HT1080 (cell line): ENCODE results near the gene NUBP1. TPM values are rescaled to one million over a fixed set of nuclear protein-coding genes. Genes with fewer than 3 reads are reported as not detected.
"Not testable (repeated sequence)": the region's sequence is repeated elsewhere in the genome, so short reads cannot be mapped to it uniquely, and the experiment has no call there.

Experiments used
- DNase-seq: peaks from one replicate; pipeline ENCODE4 v3.0.0-alpha.2; 2015; ENCODE audit warnings: low read depth
- total RNA-seq: library from RNA; depleted of rRNA; stranded (reverse); fragments of >200 nt; shearing (Covaris generic); gene quantifications from 2 replicates; pipeline ENCODE4 v1.2.3, GENCODE V29; 2014

Gene NUBP1
- total RNA-seq, 1 experiment from 2014 or later, result 61.4 TPM

DNA sequence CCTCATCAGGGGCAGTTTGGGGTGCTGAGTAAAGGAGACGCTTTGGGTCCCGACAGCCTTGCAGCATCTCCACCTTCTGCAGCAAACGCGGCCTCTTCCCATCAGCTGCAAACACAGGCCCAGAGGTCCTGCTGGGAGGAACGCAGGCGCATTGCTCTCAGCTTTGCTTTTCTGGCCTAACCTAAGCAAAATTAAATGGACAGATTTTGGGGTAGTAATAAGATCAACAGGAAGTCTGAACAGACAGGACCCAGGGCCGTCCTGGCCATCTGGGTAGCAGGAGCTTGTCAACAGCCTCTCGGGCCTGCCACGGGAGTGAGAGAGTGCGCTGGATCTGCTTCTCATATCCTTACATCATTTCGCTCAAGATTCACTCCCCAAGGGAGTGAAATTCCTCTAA lies 7.2 kb downstream of the NUBP1 start:
- no peak for DNase-seq

DNA sequence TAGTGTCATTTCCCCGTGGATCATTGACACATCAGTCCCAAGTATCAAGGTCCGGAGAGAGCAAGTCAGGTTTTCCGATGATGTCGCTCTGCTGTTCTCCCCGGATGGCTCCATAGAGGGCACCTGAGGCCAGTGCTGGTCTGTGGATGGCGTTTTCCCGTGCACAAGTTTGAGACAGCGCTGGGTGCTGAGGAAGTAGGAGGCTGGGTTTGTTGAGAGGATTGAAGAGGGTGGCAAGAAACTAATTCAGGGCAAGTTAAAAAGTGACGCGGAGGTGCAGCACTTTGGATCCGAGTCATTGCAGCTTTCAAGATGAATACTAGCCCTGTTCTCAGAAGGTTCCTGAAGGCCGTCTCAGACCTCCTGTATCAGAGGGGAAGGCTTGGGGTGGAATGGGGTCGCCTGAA lies 7.7 kb downstream of the NUBP1 start:
- DNase-seq, result no peak

DNA sequence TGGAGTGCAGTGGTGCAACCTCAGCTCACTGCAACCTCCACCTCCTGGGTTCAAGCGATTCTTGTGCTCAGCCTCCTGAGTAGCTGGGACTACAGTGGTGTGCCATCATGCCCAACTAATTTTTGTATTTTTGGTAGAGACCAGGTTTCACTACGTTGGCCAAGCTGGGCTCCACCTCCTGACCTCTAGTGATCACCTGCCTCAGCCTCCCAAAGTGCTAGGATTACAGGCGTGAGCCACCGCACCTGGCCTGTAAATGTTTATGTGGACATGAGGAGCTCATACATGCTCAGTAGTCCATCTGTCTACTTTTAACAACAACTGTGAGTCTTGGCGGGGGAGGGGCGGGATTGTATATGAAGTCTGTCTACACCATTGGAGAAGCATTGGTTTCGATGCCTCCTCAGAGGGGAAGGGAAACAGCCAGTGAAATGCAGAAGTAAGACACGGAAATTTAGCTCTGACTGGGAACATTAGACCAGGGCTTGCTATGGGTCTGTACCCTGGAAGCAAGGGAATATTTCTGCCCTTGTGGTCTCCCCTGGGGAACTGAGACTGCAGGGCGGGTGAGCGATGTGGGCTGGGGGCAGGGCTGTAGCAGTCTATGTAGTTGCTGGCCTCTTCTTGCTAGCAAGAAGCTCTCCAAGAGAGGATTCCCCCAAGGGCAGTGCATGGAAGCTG lies 9.3 kb downstream of the NUBP1 start:
- no peak for DNase-seq

DNA sequence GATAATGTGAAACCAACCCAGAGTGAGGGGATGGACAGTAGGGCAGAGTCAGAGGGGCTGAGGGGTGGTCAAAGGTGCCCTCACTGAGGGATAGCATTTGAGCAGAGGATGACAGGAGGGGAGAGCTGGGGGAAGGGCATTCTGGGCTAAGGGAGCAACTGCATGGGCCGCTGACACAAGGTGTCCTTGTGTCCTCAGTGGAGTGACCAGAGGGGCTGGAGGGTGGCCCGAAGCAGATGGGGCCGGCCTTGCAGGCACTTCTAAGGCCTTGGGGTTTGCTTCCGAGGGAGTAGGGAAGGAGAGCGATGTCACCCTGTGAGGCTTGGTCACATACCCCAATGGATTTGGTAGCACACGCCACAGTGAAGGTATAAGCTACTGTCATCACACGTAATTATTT lies 10.0 kb downstream of the NUBP1 start:
- no peak for DNase-seq

DNA sequence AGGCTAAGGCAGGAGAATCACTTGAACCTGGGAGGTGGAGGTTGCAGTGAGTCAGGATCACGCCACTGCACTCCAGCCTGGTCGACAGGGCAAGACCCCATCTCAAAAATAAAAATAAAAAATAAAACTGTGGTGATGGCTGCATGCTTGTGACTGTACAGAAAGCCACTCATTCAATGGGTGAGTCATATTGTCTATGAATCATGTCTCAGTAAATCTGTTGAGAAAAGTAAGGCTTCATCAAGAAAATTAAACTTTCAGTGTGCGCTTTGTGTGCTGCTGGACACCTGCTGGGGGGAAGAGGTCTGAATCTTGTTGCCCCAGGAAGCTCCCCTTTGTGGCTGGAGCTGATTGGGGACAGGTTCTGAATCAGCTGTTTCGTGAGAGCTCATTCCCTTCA lies 11.3 kb downstream of the NUBP1 start:
- DNase-seq, result peak; percentile 92

DNA sequence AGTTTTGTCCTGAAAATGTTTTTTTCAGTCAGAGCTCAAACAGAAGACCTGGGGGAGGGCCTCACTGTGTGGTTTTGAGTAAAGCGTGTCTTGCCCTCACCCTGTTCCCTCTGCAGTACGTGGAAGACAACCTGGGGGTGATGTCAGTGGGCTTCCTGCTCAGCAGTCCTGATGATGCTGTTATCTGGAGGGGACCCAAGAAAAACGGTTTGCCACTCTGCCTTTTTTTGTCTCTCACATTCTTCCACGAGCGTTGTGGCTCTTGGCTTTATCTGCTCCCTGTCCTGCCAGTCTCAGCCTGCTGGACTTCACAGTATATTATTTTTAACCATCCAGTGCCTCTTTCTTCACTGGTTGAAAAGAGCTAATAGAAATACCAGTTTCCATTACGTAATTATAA lies 12.9 kb downstream of the NUBP1 start:
- peak; percentile 13 for DNase-seq

DNA sequence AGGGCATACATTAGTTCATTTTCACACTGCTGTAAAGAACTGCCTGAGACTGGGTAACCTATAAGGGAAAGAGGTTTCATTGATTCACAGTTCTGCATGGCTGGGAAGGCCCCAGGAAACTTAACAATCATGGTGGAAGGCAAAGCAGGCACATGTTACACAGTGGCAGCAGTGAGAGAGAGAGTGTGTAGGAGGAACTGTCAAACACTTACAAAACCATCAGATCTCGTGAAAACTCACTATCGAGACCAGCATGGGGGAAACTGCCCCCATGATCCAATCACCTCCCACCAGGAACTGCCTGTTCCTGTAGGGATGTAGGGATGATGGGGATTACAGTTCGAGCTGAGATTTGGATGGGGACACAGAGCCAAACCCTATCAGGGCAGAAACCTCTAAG lies 17.2 kb downstream of the NUBP1 start:
- no peak for DNase-seq

DNA sequence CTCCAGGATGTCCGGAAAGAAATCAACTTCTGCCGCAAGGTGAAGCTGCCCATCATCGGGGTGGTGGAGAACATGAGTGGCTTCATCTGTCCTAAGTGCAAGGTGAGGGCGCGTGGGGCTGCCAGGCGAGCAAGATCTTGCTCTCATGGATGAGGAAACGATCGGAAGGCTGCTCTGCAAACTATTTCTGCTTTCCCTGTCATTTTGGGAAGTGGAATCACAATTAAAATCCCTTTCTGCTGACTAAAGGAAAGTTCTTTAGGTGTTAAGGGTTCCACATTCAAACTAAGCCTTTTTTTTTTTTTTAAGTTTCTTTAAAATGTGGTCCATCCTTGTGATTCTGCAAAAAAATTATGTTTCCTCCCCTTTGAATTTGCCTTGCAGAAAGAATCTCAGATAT lies 17.7 kb downstream of the NUBP1 start:
- no peak for DNase-seq

DNA sequence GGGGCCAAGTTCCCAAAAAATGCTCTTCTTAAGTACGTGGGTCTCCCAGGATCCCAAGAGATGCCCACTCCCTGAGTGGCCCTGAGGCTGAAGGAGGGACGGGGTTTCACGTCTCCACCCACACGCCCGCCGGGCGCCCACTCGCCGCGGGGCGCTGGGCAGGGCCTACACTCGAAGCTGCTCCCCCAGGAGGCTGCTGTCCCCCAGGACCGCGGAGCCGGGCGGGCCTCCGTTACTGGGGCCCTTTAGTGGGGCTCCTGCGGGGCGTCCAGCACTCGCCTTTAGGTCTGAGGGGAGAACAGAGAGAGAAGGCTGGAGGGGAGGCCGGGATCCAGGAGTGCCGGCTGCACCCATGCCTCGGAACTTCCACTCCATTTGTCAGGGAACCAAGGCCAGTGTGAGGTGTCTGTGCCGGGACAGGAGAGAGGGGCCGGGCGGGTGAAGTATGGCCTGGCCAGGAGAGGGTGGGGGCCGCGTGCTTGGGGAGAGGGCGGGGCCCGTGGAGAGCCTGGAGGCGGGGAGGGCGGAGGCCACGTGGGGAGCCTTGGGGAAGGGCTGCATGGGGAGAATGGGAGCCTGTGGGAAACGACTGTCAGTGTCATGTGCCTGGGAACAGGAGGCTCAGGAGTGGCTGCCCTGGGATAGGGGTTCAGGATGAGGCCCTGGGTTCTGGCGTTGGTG lies 18.8 kb downstream of the NUBP1 start:
- DNase-seq, result no peak

DNA sequence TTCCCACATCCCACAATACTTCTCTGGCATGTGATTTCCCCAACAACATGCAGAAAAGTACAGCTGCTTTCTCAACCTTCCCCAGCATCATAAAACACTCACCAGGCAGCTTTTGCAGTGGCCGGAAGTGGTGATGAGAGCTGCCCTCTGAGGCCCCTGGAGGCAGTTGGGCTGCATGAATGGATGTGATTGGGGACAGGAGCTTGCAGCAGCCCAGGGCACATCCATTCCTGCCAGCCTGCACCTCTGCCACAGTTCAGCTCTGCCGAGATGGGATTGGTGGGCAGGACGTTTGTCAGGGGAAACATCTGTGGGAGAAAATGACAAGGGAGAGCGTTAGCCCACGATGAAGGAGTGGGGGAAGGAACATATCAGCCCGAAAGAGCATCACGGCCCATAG lies 19.8 kb downstream of the NUBP1 start:
- DNase-seq, result no peak

DNA sequence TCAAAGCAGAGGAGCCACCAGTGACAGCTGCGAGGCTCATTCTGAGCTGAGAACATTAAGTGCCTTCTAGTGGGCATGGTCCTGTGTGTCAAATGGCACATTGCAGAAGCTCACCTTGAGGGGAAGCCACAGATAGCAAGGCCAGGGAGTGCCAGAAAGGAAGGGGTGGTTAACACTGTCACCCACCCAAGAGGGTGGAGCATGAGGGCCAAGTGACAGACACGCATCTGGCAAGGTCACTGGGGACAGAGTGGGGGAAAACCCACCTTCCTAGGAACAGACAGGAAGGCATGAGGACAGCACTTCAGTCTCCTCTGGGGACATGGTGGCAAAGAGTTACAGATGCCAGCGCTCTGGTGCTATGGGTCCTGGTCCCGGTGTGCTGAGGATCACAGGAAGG lies 22.1 kb downstream of the NUBP1 start:
- DNase-seq, result no peak

DNA sequence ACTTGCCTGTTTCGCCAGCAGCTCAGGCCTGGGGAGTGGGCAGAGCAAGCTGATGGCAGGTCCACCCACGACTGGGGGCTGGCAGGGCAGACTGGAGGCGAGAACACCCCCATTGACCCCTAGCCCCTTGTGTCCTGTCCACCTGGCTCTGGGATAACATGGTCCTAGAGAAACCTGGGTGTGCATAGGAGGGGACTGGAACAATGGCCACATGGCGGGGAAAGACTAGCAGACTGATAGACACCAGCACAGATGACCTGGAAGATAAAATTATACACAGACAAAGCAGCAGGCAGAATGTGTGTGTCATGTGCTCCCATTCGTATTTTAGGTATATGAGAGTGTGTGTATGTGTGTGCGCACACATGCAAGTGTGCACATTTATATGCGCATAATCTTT lies 23.5 kb downstream of the NUBP1 start:
- no peak for DNase-seq

DNA sequence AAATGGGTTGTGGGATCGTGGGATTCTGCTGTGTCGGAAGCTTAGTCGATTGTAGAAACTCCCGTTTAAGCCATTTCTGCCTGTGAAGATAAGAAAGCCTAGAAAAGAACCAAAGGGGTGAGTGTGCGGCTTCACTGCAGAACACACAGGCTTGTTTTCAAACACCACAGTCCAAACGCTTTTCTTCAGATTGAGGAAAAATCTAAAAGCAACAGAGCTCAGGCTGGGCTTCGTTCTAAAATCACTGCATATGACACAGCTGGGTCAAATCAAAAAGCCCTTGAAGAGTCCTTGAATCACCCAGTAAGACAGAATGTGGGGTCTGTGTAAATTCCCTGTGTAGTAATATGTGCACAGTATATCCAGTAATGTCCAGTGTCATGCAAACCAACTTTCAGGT lies 25.7 kb downstream of the NUBP1 start:
- no peak for DNase-seq

DNA sequence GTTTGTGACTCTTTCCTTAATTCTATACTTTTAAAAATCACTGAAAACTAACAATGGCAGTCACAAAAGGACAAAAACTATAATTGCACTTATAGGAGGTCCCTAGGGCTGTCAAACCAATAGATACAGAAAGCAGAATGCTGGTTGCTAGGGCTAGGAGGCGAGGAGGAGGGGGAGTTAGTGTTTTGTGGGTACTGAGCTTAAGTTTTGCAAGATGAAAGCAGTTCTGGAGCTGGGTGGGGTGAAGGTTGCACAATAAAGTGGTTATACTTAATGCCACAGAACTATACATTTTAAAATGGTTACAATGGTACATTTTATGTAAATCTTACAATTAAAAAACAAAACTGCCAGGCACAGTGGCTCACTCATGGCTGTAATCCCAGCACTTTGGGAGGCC lies 27.3 kb downstream of the NUBP1 start:
- DNase-seq, result no peak

DNA sequence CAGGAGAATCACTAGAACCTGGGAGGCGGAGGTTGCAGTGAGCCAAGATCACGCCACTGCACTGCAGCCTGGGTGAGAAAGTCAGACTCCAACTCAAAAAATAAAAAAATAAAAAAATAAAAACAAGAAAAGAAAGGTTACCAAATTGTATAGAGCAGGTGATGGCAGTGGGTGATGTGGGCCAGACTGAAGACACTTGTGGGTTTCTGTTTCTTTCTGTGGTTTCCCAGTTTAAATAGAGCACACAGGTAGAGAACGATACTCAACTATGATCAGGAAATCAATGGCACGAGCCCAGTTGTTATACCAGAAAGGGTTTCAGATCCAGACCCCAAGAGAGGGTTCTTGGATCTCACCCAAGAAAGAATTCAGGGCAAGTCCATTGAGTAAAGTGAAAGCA lies 32.6 kb downstream of the NUBP1 start:
- DNase-seq, result no peak

DNA sequence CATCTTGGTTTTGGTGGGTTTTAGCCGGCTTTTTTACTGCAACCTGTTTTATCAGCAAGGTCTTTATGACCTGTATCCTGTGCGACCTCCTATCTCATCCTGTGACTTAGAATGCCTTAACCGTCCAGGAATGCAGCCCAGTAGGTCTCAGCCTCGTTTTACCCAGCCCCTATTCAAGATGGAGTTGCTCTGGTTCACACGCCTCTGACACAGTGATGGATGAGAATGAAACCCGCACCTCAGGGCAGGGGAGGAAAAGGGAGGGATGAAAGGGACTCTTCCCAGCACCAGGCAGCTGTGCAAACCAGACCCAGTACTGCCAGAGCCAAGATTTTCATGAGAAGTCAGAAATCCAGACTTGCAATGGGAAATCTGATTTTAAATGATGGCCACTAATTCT lies 33.3 kb downstream of the NUBP1 start:
- DNase-seq, result not testable (repeated sequence)

DNA sequence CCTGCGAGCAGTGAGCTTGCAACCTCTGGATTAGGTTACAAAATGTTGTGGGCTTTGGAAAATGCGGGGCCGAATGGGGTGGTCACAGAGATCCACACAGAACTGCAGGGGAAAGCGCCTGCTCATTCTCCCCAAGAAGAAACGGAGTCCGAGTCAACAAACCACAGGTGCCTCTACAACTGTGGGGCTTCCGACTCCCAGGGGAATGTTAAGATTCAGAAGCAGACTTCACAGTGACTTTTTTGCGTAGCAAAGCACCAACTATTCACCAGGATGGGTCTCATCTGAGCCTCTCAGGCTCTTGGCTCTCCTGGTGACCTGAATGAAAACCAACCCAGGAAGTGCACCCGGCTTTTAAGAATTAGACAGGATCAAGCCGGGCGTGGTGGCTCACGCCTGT lies 33.7 kb downstream of the NUBP1 start:
- DNase-seq, result no peak

DNA sequence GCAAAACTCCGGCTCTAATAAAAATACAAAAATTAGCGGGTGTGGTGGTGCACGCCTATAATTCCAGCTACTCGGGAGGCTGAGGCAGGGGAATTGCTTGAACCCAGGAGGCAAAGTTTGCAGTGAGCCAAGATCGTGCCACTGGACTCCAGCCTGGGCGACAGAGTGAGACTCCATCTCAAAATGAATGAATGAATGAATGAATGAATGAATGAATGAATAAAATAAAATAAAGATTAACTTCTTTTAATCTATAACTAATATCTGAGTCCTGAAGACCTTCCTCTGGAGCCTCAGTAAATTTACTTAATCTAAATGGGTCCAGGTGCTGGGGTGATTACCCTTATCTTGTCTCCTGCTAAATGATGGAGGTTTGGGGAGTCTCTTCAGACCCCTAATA lies 36.3 kb downstream of the NUBP1 start:
- DNase-seq, result not testable (repeated sequence)

DNA sequence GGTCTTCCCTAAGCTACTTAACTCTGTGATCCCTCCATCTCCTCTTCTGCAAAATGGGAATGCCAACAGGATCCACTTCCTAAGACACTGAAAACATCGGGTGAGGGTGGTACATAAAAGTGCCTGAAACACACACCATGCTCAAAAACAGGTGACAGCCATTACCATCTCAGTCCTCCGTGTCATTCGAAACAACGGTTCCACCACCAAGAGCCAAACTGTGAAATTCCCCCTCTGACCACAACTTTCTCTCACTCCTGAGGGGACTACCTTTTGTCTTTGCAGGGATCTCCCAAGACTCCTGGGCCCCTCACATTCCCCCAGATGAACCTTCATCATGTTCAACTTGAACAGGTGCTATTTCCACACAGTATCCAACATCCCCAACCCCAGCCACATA lies 37.0 kb downstream of the NUBP1 start:
- DNase-seq, result no peak

DNA sequence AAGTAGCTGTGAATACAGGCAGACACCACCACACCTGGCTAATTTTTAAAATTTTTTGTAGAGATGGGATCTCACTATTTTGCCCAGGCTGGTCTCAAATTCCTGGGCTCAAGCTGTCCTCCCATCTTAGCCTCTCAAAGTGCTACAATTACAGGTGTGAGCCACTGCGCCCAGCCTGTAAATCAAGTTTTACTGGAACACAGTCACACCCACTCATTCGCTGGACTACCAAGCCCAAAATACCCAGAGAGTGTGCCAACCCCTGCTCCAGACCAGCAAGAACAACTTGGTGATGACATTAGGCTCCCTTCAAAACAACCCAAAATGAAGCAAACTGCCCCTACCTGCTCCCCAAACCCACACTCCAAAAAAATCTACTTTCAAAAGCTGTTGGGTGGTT lies 39.0 kb downstream of the NUBP1 start:
- DNase-seq, result no peak

DNA sequence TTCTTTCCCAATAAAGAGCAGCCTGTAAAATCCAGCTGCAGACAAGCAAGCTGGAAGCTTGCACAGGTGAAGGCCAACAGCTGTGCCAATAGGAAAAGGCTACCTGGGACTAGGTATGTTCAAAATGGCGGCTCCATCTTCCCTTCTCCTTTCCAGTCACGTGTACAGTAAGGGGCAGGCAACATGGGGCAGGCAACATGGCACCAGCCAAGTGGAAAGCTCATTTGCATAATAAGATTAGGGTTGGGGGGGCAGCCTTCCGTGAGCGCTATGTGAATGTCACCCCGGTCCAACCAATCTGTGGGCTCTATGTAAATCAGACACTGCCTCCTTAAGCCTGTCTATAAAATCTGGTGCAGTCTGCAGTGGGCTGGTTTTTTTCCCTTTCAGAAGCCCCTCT lies 43.7 kb downstream of the NUBP1 start:
- DNase-seq, result no peak

DNA sequence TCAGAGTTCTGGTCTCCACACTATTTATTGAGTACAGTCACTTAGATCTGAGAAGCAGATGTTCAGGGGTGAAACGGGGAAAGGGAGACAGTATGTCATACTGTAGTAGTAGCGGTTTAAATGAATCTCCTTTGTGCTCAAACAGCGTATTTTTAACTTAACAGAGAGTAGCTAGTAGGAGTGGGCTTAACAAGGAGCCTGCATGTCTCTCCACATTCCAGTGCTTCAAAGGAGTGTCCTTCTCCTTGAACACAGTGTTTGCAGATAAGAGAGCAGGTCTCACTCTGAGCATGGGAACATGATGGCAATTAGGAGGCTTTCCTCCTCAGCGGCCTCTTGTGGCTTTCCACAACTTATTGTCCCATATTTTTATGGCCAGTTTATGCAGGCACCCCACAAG lies 45.0 kb downstream of the NUBP1 start:
- not testable (repeated sequence) for DNase-seq

DNA sequence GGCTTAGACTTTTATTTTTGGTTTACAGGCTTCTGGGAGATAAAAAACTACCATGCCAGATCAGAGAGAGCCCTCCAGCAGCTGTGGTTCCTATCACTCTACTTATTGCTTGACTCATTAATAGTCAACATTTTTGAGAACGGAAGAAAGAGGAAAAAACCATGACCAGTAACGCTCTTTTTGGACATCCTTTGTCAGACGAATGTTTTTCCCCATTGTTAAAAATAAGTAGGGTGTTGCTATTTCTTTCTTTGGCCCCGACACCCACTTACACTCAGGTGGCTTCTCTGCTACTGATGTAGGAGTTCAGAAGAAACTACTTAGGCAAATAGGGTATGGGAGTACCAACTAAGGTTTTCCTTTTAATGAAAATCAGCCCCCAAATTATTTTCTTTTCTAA lies 47.4 kb downstream of the NUBP1 start:
- no peak for DNase-seq

DNA sequence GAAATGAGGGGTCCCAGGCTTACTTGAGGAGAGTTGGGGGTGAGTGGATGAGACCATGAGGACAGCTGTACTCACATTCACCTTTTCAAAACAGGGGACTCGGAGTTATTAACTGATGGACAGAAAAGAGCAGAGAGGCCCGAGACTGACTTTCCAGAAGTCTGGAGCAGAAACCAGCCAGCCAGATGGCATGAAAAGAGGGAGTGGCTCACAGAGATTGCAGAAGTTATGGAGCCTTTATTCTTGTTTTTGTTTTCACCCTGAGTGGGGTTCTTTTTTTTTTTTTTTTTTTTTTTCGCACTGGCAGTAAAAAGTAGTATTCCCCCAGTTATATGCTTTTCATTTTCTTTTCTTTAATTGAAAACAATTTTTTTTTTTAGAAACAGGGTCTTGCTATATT lies 56.1 kb downstream of the NUBP1 start:
- no peak for DNase-seq
